Activated T-cell treated with anti-CD3 and anti-CD28 coated beads for 48 hours (primary cell): ENCODE results near the gene RIOK1.
"Not testable (repeated sequence)": the region's sequence is repeated elsewhere in the genome, so short reads cannot be mapped to it uniquely, and the experiment has no call there.

Experiments
- DNase-seq: peaks from one replicate; pipeline ENCODE4 v3.0.0-alpha.2; 2020; ENCODE audit warnings: low read depth

The RIOK1 gene

DNA sequence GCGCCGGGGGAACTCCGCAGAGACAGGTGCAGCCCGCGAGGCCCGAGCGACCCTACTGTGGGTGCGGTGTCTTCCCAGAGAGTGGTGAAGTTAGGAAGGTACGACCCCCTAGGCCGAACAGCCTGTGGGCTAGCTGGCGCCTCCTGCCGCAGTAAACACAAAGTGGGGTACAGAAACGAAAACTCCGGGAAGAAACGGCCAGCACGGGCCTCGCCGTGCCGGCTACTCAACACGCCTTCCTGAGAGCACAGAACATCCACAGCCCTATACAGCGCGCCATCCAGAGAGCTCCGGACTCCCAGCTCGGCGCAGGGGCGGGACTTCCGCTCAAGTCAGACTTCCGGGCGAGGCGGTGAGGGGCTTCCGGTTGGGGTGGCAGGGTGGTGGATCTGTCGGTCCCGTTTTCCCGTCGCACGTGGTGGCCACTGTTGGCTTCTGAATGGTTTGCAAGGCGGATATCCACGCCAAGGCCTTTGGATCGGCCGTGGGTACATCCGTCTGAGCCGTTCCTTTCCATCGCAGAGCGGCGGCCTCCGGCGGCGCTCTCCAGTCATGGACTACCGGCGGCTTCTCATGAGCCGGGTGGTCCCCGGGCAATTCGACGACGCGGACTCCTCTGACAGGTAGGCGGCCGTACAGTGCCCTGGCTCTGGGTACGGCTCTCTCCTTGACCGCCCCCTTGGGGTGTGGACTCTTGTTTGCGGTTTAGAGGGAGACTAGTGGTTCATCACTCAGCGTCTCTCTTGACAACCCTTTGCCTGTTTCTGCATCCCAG lies at the start of gene RIOK1, which contains the start of gene CAGE1:
Gene RIOK1, plus strand, starts transcription at position 358 of the 775 bp plus-strand sequence. Its CDS starts 195 bp downstream, at position 553.
Gene CAGE1, minus strand, starts transcription at position 292 of the 775 bp plus-strand sequence. CDS start 2,569 bp downstream, outside the sequence.
- peak; percentile 95 for DNase-seq

DNA sequence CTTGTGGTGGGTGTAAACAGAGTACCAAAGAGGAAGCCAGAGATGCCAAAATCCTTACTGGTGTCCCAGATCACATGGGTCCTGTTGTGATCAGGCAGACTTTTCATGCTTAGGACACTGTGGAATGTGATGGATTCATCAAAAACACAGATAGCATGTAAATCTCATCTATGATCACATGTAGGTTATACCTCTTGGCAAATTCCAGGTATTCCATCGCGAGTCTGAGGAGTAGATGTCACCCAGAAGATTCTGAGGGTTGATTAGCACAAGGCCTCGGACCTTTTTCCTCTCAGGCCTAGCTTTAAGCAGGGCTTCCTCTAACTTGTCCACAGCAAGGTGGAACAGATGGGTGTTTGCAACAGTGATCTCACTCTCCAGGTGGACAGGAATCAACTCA lies 48.3 kb upstream of the RIOK1 start:
- no peak for DNase-seq

DNA sequence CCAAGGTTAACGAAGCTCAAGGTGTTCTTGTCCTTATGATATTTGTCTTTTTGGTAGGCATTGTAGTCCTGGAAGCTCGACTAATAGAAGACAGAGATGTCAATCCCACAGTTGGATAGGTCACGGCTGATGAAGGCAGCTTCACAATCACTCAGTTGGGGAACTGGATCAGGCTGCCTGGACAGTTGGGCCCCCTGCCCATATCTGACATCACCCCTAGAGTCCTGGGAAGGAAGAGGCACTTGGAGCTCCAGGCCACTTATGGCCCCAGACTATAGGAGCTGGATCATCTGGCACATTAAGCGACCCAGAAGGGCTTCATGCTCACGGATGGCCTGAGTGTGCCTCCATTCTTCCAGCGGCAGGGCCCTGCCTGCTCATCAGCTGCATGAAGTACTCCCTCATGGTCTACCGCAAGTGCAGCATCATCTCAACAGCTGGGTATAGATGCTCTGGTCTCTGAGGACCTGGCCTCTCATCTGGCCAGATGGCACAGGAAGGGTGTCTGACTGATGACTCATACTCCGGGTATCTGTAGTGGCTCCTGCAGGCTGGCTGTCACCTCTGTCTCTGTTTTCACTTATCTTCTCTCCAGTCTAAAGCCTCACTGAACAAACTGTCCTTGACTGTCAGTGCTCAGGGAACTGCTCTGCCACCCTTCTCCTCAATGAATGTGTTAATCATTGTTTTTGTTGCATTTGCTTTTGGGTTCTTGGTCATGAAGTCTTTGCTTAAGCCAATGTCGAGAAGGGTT lies 47.4 kb upstream of the RIOK1 start:
- no peak for DNase-seq

DNA sequence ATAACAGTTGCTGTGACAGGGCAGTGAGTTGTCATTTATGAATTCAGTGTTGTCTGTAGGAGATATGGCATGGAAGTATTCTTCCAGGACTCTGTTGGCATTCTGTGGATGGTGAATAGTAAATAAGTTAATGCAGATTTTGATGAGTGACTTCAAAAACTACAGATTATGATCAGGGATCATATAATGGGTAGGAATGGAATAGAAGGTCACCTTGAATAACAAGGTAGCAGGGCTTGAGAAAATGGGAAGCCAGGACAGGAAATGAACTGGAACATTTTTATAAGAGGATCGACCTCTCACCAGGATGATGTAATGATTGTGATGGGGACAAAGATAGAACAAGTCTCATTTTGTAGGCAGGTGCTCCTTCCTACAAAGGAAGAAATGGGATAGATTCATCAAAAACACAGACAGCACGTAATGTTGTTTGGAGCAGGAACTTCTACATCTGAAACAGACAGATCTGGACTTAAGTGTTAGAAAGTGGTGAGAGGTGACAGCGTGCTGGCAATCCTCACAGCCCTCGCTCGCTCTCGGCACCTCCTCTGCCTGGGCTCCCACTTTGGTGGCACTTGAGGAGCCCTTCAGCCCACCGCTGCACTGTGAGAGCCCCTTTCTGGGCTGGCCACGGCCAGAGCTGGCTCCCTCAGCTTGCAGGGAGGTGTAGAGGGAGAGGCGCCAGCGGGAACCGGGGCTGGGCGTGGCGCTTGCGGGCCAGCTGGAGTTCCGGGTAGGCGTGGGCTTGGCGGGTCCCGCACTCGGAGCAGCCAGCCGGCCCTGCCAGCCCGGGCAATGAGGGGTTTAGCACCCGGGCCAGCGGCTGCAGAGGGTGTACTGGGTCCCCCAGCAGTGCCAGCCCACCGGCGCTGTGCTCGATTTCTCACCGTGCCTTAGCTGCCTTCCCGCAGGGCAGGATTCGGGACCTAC lies 45.8 kb upstream of the RIOK1 start:
- DNase-seq: no peak

DNA sequence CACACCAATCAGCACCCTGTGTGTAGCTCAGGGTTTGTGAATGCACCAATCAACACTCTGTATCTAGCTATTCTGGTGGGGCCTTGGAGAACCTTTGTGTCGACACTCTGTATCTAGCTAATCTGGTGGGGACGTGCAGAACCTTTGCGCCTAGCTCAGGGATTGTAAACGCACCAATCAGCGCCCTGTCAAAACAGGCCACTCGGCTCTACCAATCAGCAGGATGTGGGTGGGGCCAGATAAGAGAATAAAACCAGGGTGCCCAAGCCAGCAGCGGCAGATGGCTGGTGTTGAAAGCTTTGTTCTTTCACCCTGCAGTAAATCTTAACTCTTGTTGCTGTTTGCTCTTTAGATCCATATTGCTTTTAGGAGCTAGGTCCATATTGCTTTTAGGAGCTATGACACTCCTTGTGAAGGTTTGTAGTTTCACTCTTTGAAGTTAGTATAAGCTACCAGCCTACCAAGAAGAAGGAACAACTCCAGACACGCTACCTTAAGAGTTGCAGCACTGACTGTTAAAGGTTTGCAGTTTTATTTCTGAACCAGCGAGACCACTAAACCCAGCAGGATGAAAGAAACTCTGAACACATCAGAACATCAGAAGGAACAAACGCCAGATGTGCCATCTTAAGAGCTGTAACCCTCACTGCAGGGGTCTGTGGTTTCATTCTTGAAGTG lies 44.7 kb upstream of the RIOK1 start:
- DNase-seq: not testable (repeated sequence)

DNA sequence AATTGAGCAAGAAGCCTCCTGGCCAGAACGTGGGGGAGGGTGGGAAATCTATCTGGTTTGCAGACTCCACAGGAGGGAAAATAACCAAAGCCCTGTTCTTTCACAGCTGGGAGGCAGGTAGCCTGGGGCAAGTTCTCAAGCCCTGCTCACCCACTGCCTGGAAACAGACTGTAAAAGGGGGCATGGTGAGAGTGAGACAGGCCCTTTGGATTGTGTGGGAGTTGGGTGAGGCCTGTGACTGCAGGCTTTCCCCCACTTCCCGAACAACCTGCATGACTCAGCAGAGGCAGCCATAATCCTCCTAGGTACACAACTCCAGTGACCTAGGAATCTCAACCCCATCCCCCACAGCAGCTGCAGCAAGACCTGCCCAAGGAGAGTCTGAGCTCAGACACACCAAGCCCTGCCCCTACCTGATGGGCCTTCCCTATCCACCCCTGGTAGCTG lies 42.0 kb upstream of the RIOK1 start:
- DNase-seq: not testable (repeated sequence)

DNA sequence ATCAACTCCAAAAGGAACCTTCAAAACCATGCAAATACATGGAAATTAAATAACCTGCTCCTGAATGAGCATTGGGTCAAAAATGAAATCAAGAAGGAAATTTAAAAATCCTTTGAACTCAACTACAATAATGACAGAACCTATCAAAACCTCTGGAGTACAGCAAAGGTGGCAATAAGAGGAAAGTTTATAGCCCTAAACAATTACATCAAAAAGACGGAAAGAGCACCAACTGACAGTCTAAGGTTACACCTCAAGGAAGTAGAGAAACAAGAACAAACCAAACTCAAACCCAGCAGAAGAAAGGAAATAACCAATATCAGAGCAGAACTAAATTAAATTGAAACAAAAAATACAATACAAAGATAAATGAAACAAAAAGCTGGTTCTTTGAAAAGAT lies 39.0 kb upstream of the RIOK1 start:
- DNase-seq: not testable (repeated sequence)

DNA sequence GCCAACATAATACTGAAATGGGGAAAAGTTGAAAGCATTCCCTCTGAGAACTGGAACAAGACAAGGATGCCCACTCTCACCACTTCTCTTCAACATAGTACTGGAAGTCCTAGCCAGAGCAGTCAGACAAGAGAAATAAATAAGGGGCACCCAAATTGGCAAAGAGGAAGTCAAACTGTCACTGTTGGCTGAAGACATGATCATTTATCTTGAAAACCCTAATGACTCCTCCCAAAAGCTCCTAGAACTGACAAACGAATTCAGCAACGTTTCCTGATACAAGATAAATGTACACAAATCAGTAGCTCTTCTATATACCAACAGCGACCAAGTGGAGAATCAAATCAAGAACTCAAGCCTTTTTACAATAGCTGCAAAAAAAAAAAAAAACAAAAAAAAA lies 37.7 kb upstream of the RIOK1 start:
- not testable (repeated sequence) for DNase-seq

DNA sequence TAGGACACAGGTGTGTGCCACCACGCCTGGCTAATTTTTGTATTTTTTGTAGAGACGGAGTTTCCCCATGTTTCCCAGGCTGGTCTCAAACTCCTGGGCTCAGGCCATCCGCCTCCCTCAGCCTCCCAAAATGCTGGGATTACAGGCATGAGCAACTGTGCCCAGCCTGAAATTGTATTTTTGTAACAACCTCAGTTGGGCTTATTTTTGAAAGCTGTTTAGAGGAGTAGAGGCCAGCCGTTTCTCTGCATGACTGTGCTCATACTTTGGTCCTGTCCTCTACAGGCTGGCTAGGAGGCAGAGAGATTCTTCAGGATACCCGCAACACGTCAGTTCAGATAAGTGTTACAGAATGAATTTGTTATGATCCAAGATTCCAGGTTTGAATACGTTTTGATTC lies 22.2 kb upstream of the RIOK1 start:
- DNase-seq: no peak

DNA sequence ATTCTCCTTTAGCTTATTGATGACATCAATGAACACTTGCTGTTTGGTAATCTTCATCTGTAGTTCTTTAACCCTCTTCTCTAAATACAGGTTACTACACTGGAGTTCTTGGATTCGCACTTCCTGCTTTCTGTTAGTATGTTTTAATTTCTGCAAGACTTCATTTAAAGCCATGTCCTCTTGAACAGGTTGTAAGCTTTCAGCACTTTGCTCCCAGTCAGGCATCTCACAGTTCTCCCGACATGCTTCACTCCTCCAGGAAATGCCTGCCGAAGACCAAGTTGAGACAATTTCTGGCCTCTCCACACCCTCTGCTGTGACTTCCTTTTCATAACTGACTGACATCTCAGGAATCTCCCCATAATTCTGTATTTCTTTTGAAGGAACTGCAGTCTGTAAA lies 15.9 kb upstream of the RIOK1 start:
- DNase-seq: no peak

DNA sequence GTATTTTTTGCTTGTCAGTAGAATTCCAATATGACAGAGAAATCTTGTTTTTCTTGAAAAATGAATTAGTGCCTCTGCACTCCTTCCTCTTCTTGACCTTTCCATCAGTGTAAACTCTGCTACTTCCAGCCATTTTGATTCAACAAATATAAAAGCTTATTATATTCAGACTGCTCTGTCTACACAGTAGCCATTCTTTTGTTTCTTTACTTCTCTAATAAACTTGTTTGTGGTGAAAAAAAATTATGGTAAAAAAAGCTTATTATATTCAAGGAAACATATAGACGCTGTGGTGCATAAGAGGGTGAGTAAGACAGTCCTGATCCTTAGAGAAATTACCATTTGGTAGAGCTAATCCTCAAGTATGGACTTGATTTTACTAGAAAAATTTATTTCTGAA lies 11.6 kb upstream of the RIOK1 start:
- no peak for DNase-seq

DNA sequence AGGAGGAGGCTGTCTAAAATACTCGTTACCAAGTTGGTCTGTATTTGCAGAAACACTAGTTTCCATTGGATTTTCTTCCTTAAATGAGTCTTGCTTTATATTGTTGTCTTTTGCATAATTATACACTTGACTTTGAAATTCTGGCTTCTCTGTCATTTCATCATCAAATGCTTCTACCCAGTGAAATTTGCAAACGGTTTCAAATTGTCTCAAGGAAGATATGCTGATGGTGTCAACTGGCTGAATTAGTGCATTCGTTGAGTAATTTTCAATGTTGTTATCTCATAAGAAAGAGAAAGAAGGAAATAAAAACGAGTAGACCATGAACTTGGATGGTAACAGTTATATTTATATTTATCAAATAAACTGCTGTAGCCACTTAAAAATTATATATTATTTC lies 10.9 kb upstream of the RIOK1 start:
- DNase-seq: no peak

DNA sequence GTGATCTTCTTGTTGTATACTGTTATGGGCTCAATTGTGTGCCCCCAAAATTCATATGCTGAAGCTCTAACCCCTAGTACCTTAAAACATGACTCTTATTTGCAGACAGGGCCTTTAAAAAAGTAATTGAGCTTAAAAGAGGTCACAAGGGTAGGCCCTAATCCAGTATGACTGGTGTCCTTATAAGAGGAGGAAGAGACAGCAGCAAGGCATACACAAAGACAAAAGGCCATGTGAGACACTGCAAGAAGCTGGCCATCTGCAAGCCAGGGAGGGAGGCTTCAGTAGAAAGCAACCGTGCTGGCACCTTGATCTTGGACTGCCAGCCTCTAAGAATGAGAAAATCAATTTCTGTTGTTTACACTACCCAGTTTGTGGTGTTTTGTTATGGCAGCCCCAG lies 8.5 kb upstream of the RIOK1 start:
- DNase-seq: no peak

DNA sequence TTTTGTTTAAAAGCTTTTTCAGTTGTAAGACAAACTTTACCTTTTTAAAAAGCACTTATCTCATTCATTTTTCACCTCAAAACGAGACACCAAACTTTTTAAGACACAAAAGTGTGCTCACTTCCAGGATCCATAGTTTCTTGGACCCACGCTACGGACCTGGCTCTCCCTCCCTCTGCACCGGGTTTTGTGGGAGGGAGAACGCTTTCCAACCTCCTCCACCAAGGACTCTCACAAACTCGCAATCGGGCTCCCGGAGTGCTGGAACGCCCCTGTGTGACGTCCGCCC lies 502 bp upstream of the RIOK1 start:
- no peak for DNase-seq

DNA sequence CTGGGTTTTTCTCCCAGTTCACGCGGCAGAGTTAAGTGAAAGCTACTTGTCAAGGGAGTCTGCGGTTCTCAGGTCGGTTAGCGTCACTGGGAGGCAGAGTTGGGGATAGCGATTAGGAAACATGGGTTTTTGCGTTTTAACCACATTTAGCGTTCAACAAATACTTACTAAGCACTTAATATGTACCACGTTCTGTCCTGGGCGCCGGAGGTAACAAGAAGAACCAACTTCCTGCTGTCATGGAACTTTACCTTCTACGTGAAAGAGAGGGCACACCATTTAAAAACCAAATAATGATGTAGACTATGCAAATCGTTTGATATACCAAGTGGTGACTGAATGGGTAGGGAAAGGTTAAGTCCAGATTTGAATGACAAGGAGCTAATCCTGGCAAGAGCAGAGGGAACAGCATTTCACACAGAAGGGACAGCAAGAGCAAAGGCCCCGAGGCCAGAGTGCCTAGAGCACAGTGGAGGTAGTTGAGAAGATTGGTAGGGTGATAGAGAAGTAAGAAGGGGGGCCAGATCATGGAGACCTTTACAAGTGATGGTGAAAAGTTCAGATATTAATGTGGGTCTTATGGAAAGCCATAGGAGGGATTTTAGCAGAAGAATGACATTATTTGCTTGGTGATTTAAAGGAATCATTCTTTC lies 744 bp downstream of the RIOK1 start:
- DNase-seq: peak; percentile 2

DNA sequence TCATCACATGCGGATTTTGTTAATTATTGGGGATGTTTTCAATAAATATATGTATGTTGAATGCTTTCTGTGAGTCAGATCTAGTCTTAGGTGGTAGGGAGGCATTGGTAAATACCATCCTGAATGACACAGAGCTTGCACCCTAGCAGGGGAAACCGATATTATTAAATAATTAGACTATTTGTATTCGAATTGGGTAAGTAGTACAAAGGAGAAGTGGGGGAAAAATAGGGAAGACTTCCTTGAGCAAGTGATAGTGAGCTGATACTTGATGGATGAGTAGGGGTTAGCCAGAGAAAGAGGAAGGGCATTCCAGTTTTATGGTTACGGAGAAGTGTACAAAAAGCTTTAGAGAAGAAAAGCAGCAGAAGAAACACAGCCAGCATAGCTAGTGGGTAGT lies 1.5 kb downstream of the RIOK1 start:
- no peak for DNase-seq

DNA sequence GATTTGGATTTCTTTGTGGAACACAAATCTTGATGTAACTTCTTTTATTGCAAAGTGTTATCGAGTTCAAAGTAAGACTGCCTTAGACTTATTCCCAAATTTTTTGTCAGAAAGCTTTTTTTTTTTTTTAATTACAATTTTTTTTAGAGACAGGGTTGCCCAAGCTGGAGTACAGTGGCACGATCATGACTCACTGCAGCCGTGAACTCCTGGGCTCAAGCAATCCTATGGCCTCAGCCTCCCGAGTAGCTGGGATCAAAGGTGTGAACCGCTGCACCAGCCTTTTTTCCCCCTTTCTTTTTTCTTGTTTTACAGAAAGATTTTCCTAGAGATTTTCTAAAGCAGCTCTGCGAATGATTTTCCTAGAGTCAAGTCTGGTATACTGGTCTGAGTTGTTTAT lies 2.8 kb downstream of the RIOK1 start:
- DNase-seq: no peak

DNA sequence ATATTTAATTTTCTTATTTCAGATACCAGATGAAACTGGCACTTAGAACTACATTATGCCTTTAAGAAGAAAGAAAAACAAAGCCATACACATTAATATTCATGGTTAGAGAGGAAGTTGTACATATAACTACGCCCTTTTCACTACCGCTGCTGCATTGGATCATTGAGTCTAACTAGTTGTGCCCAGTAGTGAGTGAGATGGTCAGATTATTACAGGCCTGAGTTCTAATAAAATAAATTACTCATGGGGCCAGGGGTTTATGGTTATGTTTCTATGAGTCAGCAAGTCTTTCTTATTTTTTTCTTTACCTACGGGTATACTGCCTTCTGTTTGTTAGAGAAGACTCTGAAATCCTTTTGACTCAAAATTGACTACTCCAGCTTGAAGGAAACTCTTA lies 11.5 kb downstream of the RIOK1 start:
- no peak for DNase-seq

DNA sequence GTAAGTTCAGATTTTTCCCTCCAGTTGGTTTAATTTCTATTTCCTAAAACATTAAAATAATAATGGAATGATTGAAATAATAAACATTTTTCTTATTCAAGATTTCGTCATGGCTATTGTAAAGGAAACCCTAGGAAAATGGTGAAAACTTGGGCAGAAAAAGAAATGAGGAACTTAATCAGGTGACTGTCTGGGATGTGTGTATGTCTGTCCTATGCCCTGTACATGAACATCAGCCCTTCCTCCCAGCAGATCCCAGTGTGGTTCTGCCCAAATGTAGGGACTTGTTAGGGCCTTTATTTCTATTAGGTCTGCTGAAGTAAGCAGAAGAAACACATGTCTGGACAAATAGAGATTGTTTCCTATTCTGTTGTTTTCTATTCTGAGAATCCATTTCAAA lies 13.1 kb downstream of the RIOK1 start:
- no peak for DNase-seq

DNA sequence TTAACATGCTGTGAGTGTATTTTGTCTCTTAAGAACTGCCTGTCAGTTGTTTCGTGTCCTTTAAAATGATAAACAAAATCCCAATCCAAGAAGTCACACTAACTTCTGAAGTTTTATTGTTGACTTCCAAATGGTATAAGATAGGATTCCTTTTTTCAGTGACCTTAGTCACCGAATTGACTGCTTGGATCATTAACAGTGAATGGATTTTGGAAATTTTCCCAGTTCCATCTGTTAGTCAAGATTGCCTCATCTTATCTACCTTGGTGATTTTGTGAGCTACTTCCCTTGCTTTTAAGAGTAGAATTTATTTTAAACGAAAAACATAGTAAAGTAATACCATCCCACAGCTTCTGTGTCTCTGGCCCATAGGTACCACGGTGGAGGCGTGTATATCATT lies 14.9 kb downstream of the RIOK1 start:
- no peak for DNase-seq

DNA sequence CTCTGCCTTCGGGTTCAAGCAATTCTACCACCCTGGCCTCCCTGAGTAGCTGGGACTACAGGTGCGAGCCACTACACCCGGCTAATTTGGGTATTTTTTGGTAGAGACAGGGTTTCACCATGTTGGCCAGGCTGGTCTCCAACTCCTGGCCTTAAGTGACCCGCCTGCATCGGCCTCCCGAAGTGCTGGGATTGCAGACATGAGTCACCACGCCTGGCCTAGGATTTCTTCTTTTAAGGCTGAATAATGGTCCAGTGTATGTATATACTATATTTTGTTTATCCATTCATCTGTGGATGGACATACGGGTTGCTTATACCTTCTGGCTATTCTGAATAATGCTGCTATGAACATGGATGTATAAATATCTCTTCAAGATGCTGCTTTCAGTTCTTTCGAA lies 17.1 kb downstream of the RIOK1 start:
- no peak for DNase-seq
